ENCODE results near the gene CEPT1.

CEPT1 gene

DNA sequence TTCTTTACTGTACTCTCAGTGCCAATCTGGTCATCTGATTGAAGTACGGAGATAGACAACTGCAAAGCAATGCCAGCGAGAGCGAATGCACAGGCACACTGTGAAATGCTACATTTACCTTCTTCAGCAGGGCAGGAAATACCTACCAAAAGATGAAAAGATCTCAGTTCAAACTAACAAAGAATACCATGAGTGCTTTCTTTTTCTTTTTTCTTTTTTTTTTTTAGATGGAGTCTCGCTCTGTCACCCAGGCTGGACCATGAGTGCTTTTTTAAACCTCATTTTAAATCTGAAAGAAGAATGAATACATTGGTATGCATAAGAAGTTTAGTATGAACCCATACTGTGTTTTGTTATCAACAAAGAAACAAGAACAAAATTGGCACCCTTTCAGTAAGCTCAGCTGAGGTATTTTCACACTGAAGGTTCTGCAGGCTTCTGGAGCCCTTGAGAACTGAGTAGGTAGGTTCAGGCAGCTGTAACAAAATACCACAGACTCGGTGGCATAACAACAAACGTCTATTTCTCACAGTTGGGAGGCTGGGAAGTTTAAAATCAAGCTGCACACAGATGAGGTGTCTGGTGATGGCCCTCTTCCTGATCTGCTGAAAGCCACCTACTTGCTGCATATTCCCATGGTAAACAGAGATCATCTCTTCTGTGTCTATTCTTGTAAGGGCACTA, 85.8 kb downstream of the CEPT1 start:
- no peak for DNase-seq (ENCODE audit: low read depth in 2 of 2, low spot score in 1 of 2)

DNA sequence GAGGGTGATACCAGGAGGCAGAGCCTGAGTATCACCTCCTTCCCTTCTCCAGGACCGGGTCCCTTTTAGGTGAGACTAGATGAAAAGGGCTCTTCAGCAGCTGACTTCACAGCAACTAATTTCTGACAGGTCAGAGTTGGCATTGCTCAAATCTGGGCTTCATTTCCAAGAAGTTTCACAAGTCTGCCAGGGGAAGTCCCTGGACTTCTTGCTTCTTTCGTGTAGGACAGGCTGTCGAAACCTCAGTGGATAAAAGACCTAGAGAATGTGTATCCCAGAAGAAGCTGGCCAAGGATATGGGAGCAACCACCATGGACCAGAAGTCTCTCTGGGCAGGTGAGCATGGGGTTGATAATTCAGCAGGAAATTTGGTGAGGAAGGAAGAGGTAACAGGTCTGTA, 87.4 kb downstream of the CEPT1 start, which contains the start of gene CHI3L2:
CHI3L2 (plus strand) TSS at position 280 of the 400 bp plus-strand sequence; CDS start at position 297, 17 bp downstream.
- DNase-seq (ENCODE audit: low read depth in 2 of 2, low spot score in 1 of 2) = no peak

DNA sequence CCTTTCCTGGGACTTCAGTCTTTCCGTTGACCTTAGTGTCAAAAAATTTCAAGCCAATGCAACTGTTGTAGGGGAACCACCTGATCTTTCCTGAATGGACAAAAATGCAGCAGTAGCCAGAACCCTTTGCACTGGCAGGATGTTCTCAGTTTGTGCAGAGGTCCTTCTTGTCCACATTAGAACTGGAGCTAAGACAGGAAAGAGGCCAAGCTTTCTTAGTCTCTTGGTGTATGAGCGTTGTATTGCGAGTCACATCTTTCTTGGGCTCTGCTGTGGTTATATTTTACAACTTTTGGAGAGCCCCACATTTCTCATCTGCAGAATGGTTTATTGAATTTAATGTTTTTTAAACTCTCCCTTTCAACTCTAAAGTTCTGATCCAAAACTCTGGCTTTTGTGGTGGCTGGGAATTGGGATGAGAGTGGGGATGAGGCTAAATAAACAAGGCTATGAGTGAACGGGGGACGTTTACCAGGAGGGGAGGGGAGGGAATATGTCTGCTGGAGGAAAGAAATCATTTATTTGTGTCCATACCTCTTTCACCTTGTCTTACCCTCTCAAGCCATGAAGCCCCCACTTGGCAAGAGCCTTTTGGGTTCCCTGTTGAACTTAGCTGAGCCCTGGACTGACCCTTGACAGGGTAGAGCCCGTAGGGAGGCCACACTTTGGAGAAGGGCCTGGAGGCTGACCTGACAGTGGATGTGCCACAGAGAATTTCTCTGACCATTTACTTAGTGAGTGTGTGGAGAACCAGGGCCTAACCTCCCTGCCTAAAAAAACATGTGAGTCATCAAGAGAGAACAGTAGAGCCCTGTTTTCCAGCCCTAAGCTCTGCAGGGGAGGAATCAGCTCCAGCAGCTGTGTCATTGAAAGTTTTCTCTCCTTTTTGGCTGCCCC, 88.1 kb downstream of the CEPT1 start:
- no peak for DNase-seq (ENCODE audit: low read depth in 2 of 2, low spot score in 1 of 2)

- no peak for DNase-seq (ENCODE audit: low read depth in 2 of 2, low spot score in 1 of 2)
Measured at GRCh38 chr1:111228748-111229126, 88.7 kb downstream of the CEPT1 start.

DNA sequence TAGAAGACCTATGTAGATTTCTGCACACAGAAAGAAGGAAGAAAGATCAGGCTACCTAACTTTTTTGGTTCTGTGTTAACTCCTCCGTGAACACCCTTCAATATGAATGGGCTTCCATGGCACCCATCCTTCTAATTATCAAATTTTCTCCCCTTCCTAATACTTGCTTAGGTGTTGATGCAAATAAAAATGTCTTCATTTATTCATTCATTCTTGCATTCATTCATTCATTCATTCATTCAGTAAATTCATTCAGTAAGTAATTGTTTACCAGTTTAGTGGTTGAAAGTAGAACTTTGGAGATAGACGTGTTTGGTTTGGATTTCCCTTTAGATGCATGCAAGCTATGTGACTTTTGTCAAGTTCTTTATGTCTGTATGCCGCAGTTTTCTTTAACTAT, 92.1 kb downstream of the CEPT1 start:
- no peak for DNase-seq (ENCODE audit: low read depth in 2 of 2, low spot score in 1 of 2)

DNA sequence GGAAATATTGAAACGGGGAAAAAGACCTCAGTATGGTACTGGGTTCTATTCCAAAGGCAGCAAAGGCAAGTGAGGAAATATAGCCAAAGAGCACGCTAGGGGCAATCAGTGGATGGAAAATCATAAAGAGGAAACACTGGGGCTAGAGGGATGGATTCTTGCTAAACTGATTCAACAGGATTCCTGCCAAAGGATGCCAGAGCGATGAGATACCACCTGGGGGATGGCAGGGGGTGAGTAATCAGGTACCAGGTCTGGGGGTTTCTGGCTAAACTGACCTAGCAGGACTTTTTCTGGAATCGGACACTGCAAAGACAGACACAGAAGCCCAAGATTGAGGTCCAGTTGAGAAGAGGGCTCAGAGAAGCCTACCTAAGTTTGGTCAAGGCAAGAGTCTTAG, 94.2 kb downstream of the CEPT1 start:
- DNase-seq (ENCODE audit: low read depth in 2 of 2, low spot score in 1 of 2) = no peak
